ENCODE results near the gene REM1.

DNA sequence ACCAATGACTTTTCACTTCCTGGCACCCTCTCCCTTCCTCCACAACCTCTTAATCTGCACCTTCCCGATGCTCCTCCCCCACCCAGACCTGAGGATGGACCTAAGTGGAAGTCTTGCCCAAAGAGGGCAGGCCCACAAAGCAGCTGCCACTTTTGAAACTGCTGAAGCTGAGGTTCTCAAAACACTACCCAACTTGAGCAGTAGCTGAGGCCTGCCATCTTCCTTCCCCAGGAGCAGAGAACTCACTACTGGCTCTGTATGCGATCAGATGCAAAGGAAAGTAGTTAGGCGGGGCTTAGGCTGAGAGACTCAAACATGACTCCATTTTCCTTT is 40.7 kb downstream of the REM1 start:
- TF ChIP-seq POLR2AphosphoS5 (IDR thresholded peaks at IDR 0.05; ENCODE audit: low read depth, low read length) (no peak), TAF1 (IDR thresholded peaks at IDR 0.05; ENCODE audit: borderline replicate concordance, insufficient read depth, low read length) (no peak), SIN3A (IDR thresholded peaks at IDR 0.05; ENCODE audit: borderline replicate concordance, insufficient read depth, low read length) (no peak), FOXP2 (optimal IDR thresholded peaks at IDR 0.05; ENCODE audit: borderline replicate concordance, extremely low read depth, extremely low read length, insufficient read depth) (no peak)
- TF ChIP-seq, protein P1, sequence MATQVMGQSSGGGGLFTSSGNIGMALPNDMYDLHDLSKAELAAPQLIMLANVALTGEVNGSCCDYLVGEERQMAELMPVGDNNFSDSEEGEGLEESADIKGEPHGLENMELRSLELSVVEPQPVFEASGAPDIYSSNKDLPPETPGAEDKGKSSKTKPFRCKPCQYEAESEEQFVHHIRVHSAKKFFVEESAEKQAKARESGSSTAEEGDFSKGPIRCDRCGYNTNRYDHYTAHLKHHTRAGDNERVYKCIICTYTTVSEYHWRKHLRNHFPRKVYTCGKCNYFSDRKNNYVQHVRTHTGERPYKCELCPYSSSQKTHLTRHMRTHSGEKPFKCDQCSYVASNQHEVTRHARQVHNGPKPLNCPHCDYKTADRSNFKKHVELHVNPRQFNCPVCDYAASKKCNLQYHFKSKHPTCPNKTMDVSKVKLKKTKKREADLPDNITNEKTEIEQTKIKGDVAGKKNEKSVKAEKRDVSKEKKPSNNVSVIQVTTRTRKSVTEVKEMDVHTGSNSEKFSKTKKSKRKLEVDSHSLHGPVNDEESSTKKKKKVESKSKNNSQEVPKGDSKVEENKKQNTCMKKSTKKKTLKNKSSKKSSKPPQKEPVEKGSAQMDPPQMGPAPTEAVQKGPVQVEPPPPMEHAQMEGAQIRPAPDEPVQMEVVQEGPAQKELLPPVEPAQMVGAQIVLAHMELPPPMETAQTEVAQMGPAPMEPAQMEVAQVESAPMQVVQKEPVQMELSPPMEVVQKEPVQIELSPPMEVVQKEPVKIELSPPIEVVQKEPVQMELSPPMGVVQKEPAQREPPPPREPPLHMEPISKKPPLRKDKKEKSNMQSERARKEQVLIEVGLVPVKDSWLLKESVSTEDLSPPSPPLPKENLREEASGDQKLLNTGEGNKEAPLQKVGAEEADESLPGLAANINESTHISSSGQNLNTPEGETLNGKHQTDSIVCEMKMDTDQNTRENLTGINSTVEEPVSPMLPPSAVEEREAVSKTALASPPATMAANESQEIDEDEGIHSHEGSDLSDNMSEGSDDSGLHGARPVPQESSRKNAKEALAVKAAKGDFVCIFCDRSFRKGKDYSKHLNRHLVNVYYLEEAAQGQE (IDR thresholded peaks at IDR 0.05; ENCODE audit: insufficient read depth in 1 of 2, low read depth in 2 of 2, low read length in 2 of 2): no peak

All from PFSK-1 (cell line).